ENCODE measurements around the gene PDZD4. TPM values are rescaled to one million over a fixed set of nuclear protein-coding genes. Genes with fewer than 3 reads are reported as not detected.

The PDZD4 gene
- total RNA-seq, 2 experiments from 2014 or later = 0.10 to 0.16 TPM

- H3K27me3 Mint-ChIP-seq (ENCODE audit: low read depth) = peaks cover 9% of the 10 kb centered on the region
- H3K4me3 Mint-ChIP-seq = no peak overlapping the region
- H3K9me3 Mint-ChIP-seq (ENCODE audit: insufficient read depth) = no peaks in the 10 kb centered on the region
- H3K4me1 Mint-ChIP-seq (ENCODE audit: low read depth) = peaks cover 2% of the 10 kb centered on the region
- POLR2A ChIA-PET = no interaction called here
- DNase-seq = no peak
- CTCF ChIA-PET = no interaction called here
- no peak overlapping the region for H3K27ac Mint-ChIP-seq
- ATAC-seq = no peak
- H3K36me3 Mint-ChIP-seq (ENCODE audit: low read depth) = no peaks in the 10 kb centered on the region
Observed at GRCh38 chrX:153871946-153872878, 41.9 kb upstream of the PDZD4 start.

- CTCF ChIA-PET = no interaction called here
- Mint-ChIP-seq H3K4me1 (ENCODE audit: low read depth) (peaks cover 2% of the 10 kb centered on the region), H3K9me3 (ENCODE audit: insufficient read depth) (no peaks in the 10 kb centered on the region), H3K36me3 (ENCODE audit: low read depth) (no peaks in the 10 kb centered on the region), H3K27ac (no peak overlapping the region), H3K27me3 (ENCODE audit: low read depth) (peaks cover 9% of the 10 kb centered on the region), H3K4me3 (no peak overlapping the region)
- DNase-seq (no peak), ATAC-seq (no peak)
- POLR2A ChIA-PET = no interaction called here
Observed at GRCh38 chrX:153871451-153871850, 41.1 kb upstream of the PDZD4 start.

GRCh38 chrX:153870791-153871360 lies 40.5 kb upstream of the PDZD4 start:
- no peaks in the 10 kb centered on the region for H3K36me3 Mint-ChIP-seq (ENCODE audit: low read depth)
- no peaks in the 10 kb centered on the region for H3K4me1 Mint-ChIP-seq (ENCODE audit: low read depth)
- H3K27me3 Mint-ChIP-seq (ENCODE audit: low read depth) = peaks cover 5% of the 10 kb centered on the region
- no peaks in the 10 kb centered on the region for H3K9me3 Mint-ChIP-seq (ENCODE audit: insufficient read depth)
- ATAC-seq (no peak), DNase-seq (no peak)
- ChIA-PET CTCF (no interaction called here), POLR2A (no interaction called here)
- no peak overlapping the region for H3K4me3 Mint-ChIP-seq
- H3K27ac Mint-ChIP-seq = no peak overlapping the region

GRCh38 chrX:153870288-153870690 lies 39.9 kb upstream of the PDZD4 start:
- no peaks in the 10 kb centered on the region for H3K9me3 Mint-ChIP-seq (ENCODE audit: insufficient read depth)

GRCh38 chrX:153869473-153870287 lies 39.3 kb upstream of the PDZD4 start:
- DNase-seq (no peak), ATAC-seq (no peak)
- Mint-ChIP-seq H3K27ac (no peak overlapping the region), H3K9me3 (ENCODE audit: insufficient read depth) (no peaks in the 10 kb centered on the region), H3K4me3 (no peak overlapping the region), H3K4me1 (ENCODE audit: low read depth) (no peaks in the 10 kb centered on the region), H3K27me3 (ENCODE audit: low read depth) (peaks cover 3% of the 10 kb centered on the region), H3K36me3 (ENCODE audit: low read depth) (no peaks in the 10 kb centered on the region)
- ChIA-PET POLR2A (no interaction called here), CTCF (no interaction called here)

More at GRCh38 chrX:153870288-153870690, 39.9 kb upstream of the PDZD4 start:
- ChIA-PET CTCF (no interaction called here), POLR2A (no interaction called here)
- Mint-ChIP-seq H3K4me3 (no peak overlapping the region), H3K36me3 (ENCODE audit: low read depth) (no peaks in the 10 kb centered on the region), H3K4me1 (ENCODE audit: low read depth) (no peaks in the 10 kb centered on the region), H3K27ac (no peak overlapping the region), H3K27me3 (ENCODE audit: low read depth) (peaks cover 5% of the 10 kb centered on the region)
- DNase-seq = no peak
- ATAC-seq = no peak

- CTCF ChIA-PET = no interaction called here
- no peak for DNase-seq
- no peak for ATAC-seq
Observed at GRCh38 chrX:153868576-153869472, 38.5 kb upstream of the PDZD4 start.

GRCh38 chrX:153867671-153868070 lies 37.3 kb upstream of the PDZD4 start:
- Mint-ChIP-seq H3K36me3 (ENCODE audit: low read depth) (no peaks in the 10 kb centered on the region), H3K27me3 (ENCODE audit: low read depth) (no peaks in the 10 kb centered on the region), H3K4me1 (ENCODE audit: low read depth) (no peaks in the 10 kb centered on the region), H3K4me3 (no peak overlapping the region), H3K9me3 (ENCODE audit: insufficient read depth) (no peaks in the 10 kb centered on the region), H3K27ac (no peak overlapping the region)
- ChIA-PET CTCF (no interaction called here), POLR2A (no interaction called here)
- ATAC-seq = no peak
- no peak for DNase-seq

More at GRCh38 chrX:153868576-153869472, 38.5 kb upstream of the PDZD4 start:
- Mint-ChIP-seq H3K9me3 (ENCODE audit: insufficient read depth) (no peaks in the 10 kb centered on the region), H3K36me3 (ENCODE audit: low read depth) (no peaks in the 10 kb centered on the region), H3K4me3 (no peak overlapping the region), H3K27ac (no peak overlapping the region), H3K27me3 (ENCODE audit: low read depth) (no peaks in the 10 kb centered on the region), H3K4me1 (ENCODE audit: low read depth) (no peaks in the 10 kb centered on the region)
- POLR2A ChIA-PET = no interaction called here

- CTCF ChIA-PET = no interaction called here
- Mint-ChIP-seq H3K27me3 (ENCODE audit: low read depth) (no peaks in the 10 kb centered on the region), H3K9me3 (ENCODE audit: insufficient read depth) (no peaks in the 10 kb centered on the region), H3K4me1 (ENCODE audit: low read depth) (no peaks in the 10 kb centered on the region), H3K4me3 (no peak overlapping the region), H3K36me3 (ENCODE audit: low read depth) (no peaks in the 10 kb centered on the region), H3K27ac (no peak overlapping the region)
- no peak for DNase-seq
- POLR2A ChIA-PET = no interaction called here
- no peak for ATAC-seq
Observed at GRCh38 chrX:153867139-153867538, 36.8 kb upstream of the PDZD4 start.

- no peak overlapping the region for H3K27ac Mint-ChIP-seq
- DNase-seq (no peak), ATAC-seq (no peak)
- H3K4me1 Mint-ChIP-seq (ENCODE audit: low read depth) = no peaks in the 10 kb centered on the region
- no peak overlapping the region for H3K4me3 Mint-ChIP-seq
- ChIA-PET CTCF (no interaction called here), POLR2A (interaction anchor here (0.6 kb wide), 1 partner anchor 28 kb away, joined by 3 read pairs; no protein-coding TSS in a partner anchor)
- no peaks in the 10 kb centered on the region for H3K36me3 Mint-ChIP-seq (ENCODE audit: low read depth)
- no peaks in the 10 kb centered on the region for H3K27me3 Mint-ChIP-seq (ENCODE audit: low read depth)
- H3K9me3 Mint-ChIP-seq (ENCODE audit: insufficient read depth) = no peaks in the 10 kb centered on the region
Observed at GRCh38 chrX:153866302-153867019, 36.1 kb upstream of the PDZD4 start.

GRCh38 chrX:153865685-153866084 lies 35.3 kb upstream of the PDZD4 start:
- Mint-ChIP-seq H3K4me1 (ENCODE audit: low read depth) (no peaks in the 10 kb centered on the region), H3K9me3 (ENCODE audit: insufficient read depth) (no peaks in the 10 kb centered on the region), H3K27ac (no peak overlapping the region), H3K36me3 (ENCODE audit: low read depth) (no peaks in the 10 kb centered on the region), H3K4me3 (no peak overlapping the region), H3K27me3 (ENCODE audit: low read depth) (no peaks in the 10 kb centered on the region)
- no peak for DNase-seq
- CTCF ChIA-PET = no interaction called here
- ATAC-seq = no peak
- POLR2A ChIA-PET = no interaction called here

- no peaks in the 10 kb centered on the region for H3K4me1 Mint-ChIP-seq (ENCODE audit: low read depth)
- DNase-seq (no peak), ATAC-seq (no peak)
- ChIA-PET CTCF (no interaction called here), POLR2A (no interaction called here)
- H3K27me3 Mint-ChIP-seq (ENCODE audit: low read depth) = no peaks in the 10 kb centered on the region
- H3K4me3 Mint-ChIP-seq = no peak overlapping the region
- H3K27ac Mint-ChIP-seq = no peak overlapping the region
- H3K9me3 Mint-ChIP-seq (ENCODE audit: insufficient read depth) = no peaks in the 10 kb centered on the region
- H3K36me3 Mint-ChIP-seq (ENCODE audit: low read depth) = no peaks in the 10 kb centered on the region
Observed at GRCh38 chrX:153865321-153865580, 34.9 kb upstream of the PDZD4 start.
